ENCODE measurements around the gene MACIR.
A peak's percentile ranks its signal among the peaks of the same experiment; 100 is the strongest.

The MACIR gene

DNA sequence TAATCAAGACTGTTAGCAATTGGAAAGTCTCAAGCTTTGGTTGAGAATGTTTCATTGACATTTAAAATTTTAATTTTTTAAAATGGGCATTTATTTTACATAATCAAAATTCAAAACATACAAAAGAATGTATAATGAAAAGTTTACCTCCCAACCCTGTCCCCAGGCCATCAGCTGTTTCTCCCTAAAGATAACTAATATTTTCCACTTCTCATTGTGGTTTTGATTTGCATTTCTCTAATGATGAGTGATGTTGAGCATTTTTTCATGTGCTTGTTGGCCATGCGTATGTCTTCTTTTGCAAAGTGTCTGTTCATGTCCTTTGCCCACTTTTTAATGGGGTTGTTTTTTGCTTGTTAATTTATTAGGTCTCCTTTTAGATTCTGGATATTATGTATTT, 11.4 kb upstream of the MACIR start:
- DNase-seq, result no peak

DNA sequence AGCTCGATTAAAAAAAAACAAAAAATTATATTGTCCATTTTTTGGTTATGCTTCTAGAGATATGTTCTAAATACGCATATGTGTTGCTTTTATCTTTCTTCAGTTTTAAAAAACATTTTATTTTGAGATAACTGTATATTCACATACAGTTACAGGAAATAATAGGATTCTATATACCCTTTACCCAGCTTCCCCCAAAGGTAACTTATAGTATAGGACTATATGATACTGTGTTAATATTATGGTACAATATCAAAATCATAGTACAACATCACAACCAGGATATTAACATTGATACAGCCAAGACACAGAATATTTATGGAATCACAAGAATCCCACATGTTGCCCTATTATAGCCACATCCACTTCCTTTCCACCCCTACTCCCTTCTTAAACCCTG, 9.5 kb upstream of the MACIR start:
- no peak for DNase-seq

DNA sequence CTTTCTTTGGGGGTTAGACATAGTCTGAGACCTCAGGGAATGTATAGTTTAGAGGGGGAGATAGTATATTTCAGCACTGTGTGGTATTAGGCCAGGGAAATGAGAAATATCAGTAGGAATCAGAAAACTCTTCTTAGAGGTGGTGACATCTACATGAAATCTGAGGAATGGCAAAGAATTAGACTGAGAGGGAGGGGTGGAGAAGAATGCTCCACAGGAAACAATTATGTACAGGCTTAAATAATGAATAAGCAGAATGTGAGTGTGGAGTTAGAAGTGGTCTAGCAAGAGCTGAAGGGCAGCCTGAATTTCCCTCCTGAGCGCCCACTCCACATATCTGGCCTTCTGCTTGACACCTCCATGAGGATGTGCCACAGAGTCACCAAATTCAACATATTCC, 3.6 kb upstream of the MACIR start:
- DNase-seq, result no peak

DNA sequence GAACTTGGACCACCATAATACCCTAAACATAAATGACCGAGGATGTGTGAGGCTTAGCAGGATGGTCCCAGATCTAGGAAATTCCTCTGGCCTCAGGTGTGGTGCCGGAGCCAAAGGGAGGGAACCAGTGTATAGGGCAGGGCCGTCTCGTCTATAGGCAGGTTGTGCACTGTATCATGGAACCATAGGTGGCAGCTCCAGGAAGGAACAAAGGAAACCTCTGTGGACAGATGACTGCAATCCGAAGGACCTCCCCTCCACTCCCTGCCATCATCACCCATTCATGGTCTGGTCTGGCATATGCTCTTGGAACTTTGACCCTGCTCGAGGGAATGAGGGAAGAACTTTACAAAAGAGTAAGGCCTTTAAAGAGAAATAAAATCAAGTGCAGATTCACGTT, 2.9 kb upstream of the MACIR start:
- DNase-seq, result no peak

- DNase-seq, result no peak
These were observed 2.4 kb upstream of the MACIR start for GRCh38 chr5:103256178-103256577.

- DNase-seq, result peak; percentile 35 to 86 (median 53)
These were observed 568 bp downstream of the MACIR start for GRCh38 chr5:103258957-103259704.

GRCh38 chr5:103259705-103260355, 1.3 kb downstream of the MACIR start:
- no peak for DNase-seq

GRCh38 chr5:103260951-103261350, 2.4 kb downstream of the MACIR start:
- DNase-seq, result no peak

GRCh38 chr5:103262422-103262871, 3.9 kb downstream of the MACIR start:
- DNase-seq, result no peak

DNA sequence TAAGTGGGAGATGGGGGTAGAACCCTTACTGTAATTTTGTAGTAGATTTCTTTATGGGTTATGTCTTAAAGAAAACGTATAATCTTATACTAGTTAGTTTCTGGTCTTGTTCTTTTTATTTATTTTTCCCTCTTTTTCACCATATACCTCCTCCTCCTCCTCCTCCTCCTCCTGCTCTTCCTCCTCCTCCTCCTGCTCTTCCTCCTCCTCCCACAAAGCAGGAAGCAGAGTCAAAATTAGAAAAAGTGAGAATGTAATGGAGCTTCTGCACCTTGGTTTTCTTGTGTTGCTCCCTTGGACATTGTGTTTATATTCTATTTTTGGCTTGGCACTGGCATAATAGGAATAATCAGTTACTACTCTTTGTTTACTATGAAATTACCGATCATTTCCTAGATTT, 4.5 kb downstream of the MACIR start:
- DNase-seq, result no peak

GRCh38 chr5:103264508-103264907, 5.9 kb downstream of the MACIR start:
- DNase-seq, result no peak

DNA sequence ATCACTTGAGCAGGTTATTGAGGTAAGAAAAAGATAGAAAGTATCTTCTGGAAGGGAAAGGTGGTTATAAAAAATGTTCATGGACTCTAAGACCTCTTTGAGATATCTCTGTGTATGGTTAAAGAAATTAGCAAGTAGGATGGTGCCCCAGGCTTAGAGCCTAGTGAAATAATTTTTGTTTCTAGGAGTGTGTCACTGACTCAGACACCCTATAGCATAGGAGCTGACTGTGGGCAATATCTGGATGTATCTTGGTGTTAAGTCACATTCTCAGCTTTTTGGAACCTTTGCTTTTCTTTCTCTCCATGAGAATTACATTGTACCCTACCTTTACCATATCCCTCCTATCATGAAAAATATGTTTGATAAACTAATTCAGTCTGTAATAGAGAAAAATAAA, 12.0 kb downstream of the MACIR start:
- no peak for DNase-seq

DNA sequence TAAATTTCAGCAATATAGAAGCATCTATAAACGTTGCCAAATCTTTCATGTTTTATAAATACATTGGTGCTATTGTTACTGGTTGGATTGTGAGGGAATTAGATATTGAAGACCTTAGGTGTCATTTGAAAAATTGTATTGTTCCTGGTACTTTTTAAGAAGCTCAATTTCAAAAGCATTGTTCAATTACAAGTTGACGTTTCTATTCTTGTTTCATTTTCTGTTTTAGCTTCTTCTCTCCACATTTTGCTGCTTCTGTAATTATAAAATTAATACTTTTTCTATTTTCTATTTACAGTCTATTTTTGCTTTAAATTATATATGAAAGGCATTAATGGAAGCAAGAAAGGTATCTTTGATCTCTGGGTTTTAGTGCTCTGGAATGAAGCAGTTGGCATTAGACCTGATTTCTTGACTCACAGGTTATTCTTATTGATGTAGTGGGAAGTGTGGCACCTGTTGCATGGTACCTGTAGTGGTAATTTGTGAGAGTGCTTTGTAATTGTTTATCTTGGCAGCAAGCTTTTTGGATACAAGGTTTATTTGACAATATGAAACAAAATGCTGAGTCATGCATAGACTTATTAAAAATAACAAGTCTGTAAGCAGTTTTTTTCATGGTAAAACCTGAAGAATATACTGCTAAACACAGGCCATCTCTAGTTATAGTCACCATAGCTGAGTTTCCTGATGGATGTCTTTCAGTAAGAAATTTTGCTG, 13.2 kb downstream of the MACIR start:
- DNase-seq, result no peak

- no peak for DNase-seq
These were observed 13.8 kb downstream of the MACIR start for GRCh38 chr5:103272377-103272776.

DNA sequence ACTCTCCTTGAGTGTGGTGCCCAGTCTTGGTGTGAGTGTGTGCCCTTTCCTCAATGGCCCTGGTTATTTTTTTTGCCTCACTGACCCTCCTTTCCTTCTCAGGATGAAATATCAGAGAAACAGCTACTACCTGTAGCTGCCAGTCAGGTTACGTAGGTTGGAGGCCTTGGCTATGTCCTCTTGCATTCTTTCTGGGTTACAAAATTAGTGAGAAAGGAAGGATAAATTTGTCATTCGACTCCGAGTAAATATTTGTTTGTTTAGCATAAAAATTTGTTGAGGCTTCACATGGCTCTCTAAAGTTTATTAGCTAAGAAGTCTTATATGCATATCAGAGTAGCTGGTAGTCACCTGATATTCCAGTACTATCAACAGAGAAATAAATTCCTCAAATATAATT, 15.4 kb downstream of the MACIR start:
- DNase-seq, result no peak

DNA sequence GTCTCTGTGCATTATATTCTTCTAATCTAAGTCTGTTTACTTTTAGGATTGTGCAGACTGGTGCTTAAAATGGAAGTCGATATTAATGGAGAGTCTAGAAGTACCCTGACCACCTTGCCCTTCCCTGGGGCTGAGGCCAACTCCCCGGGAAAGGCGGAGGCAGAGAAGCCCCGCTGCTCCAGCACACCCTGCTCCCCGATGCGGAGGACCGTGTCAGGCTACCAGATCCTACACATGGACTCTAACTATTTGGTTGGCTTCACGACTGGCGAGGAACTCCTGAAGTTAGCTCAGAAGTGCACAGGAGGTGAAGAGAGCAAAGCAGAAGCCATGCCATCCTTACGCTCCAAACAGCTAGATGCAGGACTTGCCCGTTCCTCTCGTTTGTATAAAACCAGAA, 17.3 kb downstream of the MACIR start:
- DNase-seq, result no peak

DNA sequence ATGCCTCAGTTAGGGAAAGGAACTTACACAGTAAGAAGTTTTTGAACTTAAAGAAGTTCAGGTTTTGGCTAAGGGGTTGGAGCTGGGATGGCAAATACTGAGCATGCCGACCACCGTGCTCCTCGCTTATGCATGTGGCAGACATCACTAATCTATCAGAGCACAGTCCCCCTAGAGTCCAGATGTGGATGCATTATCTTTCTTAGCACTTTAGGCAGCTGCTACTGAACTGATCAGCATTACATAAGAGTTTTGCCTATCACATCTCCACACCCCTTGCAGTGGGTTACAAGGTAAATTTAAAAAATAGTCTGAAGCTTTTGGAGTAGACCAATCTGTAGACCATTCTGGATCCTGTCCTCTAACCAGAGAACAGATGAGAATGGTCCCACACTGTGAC, 22.4 kb downstream of the MACIR start:
- no peak for DNase-seq

- DNase-seq, result no peak
These were observed 24.6 kb downstream of the MACIR start for GRCh38 chr5:103283120-103283519.

- no peak for DNase-seq
These were observed 25.3 kb downstream of the MACIR start for GRCh38 chr5:103283869-103284268.

GRCh38 chr5:103286622-103287021, 28.1 kb downstream of the MACIR start:
- DNase-seq, result no peak

DNA sequence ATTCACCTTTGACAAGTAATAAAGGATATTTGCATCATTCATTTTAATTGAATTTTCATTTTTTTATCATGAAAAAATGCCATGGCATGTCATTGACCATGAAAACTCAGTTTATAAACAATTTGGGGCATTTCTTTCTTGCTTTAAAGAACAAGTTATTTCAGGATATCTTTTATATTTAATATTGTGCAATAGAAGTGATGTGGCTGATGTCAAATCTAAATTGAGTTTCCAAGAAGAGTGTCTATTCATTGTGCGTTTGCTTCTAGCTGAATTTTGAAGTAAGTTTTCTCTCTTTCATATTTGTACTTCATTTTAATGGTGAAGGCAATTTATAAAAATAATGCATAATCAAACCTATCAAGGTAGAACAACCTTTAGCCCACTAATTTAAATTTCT, 30.5 kb downstream of the MACIR start:
- DNase-seq, result no peak

- no peak for DNase-seq
These were observed 32.3 kb downstream of the MACIR start for GRCh38 chr5:103290846-103291245.

DNA sequence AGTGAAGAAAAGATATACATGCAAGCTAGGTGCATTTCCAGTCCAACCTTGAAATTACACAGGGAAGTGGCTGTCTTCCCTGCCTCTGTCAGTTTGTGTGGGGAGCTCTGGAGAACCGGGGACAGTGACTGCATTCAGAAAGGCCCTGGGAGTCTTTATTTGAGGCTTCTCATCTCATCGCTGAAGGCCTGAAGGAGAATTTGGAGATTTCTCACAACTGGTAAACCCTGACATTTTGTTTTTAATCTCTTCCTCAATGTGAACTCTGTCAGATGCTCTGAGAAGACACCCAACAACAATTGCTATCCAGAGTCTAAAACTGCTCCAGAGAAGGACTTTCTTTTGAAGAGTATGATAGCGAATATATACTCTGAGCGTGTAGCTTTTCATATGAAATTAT, 33.0 kb downstream of the MACIR start:
- DNase-seq, result no peak

DNA sequence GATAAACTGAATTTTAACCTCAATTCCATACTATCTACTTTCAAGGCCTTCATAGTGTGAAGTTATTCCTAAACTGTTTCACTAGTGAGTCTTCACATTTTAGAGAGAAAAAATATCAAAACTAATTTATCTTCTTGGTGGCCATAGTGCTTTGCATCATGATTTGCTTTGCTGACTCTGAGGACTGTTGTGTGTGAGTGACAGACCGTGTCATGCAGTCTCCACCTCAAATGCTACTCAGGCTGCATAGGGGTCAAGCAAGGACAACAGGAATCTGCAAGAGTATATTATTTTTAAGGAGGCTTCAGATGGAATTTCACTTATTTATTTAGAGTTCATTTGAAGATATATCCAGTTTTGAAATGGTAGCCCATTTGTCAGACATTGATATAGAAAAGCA, 34.5 kb downstream of the MACIR start:
- DNase-seq, result no peak
